Neural cell (in vitro differentiated cells): ENCODE results near the gene LUM. TPM values are rescaled to one million over a fixed set of nuclear protein-coding genes. Genes with fewer than 3 reads are reported as not detected.

Experiments used
- H2AFZ ChIP-seq: fragments of 200-600, 300-800 bp; sonication (generic), shearing (Covaris generic); 2 replicates; pipeline ENCODE4 v1.6.0; 2014; ENCODE audit warnings: low read depth, mild to moderate bottlenecking, antibody characterized with exemption, low read length, moderate library complexity
- H3F3A ChIP-seq: fragments of 200-600 bp; shearing (Covaris generic); 2 replicates; pipeline ENCODE4 v1.6.1; 2016; ENCODE audit warnings: mild to moderate bottlenecking, moderate library complexity, mixed read lengths, antibody characterized with exemption, low read length; ENCODE audit not compliant: insufficient read depth, poor library complexity, severe bottlenecking
- H3K27ac ChIP-seq: fragments of 200-600, 300-800 bp; sonication (generic), shearing (Covaris generic); 2 replicates; pipeline ENCODE4 v1.5.1; 2014; ENCODE audit warnings: mild to moderate bottlenecking, low read length, moderate library complexity
- H3K27me3 ChIP-seq: fragments of 300-800, 200-600 bp; sonication (generic), shearing (Covaris generic); 2 replicates; pipeline ENCODE4 v1.6.0; 2014; ENCODE audit warnings: mild to moderate bottlenecking, low read depth, low read length, moderate library complexity; ENCODE audit not compliant: insufficient read depth
- H3K36me3 ChIP-seq: fragments of 300-800, 200-600 bp; sonication (generic), shearing (Covaris generic); 2 replicates; pipeline ENCODE4 v1.5.1; 2014; ENCODE audit warnings: mild to moderate bottlenecking, antibody characterized with exemption, low read length, moderate library complexity; ENCODE audit not compliant: insufficient read depth
- H3K4me2 ChIP-seq: fragments of 300-800, 200-600 bp; sonication (generic), shearing (Covaris generic); 2 replicates; pipeline ENCODE4 v1.6.0; 2014; ENCODE audit warnings: mild to moderate bottlenecking, low read length
- H3K4me3 ChIP-seq: fragments of 300-800, 200-600 bp; sonication (generic), shearing (Covaris generic); 2 replicates; pipeline ENCODE4 v1.5.1; 2014; ENCODE audit warnings: mild to moderate bottlenecking, low read length, moderate library complexity
- H3K79me2 ChIP-seq: fragments of 200-600 bp; shearing (Covaris generic); replicated peaks from 2 replicates; pipeline ENCODE4 v1.6.0; 2014; ENCODE audit warnings: mild to moderate bottlenecking, low read length, moderate library complexity; ENCODE audit not compliant: insufficient read depth
- H3K9ac ChIP-seq: fragments of 300-800, 200-600 bp; sonication (generic), shearing (Covaris generic); 2 replicates; pipeline ENCODE4 v1.6.1; 2016; ENCODE audit warnings: mild to moderate bottlenecking, low read length, mixed read lengths
- H3K9me2 ChIP-seq: fragments of 200-600 bp; shearing (Covaris generic); 2 replicates; pipeline ENCODE4 v1.6.1; 2016; ENCODE audit warnings: mild to moderate bottlenecking, low read length, mixed read lengths; ENCODE audit not compliant: insufficient read depth
- H3K9me3 ChIP-seq: fragments of 200-600, 300-800 bp; sonication (generic), shearing (Covaris generic); 2 replicates; pipeline ENCODE4 v1.6.1; 2016; ENCODE audit warnings: mild to moderate bottlenecking, mixed run types, low read length, moderate library complexity, mixed read lengths
- H4K20me1 ChIP-seq: fragments of 200-600 bp; shearing (Covaris generic); 2 replicates; pipeline ENCODE4 v1.6.1; 2016; ENCODE audit warnings: mild to moderate bottlenecking, mixed run types; ENCODE audit not compliant: insufficient read depth
- CTCF ChIP-seq: fragments of 450-650 bp; IDR thresholded peaks from 2 replicates; pipeline ENCODE4 v1.5.1; 2014; ENCODE audit warnings: antibody characterized with exemption, mild to moderate bottlenecking, moderate library complexity; ENCODE audit not compliant: poor library complexity, severe bottlenecking
- EP300 ChIP-seq: fragments of 450-650 bp; conservative IDR thresholded peaks from 2 replicates; pipeline ENCODE4 v1.6.1; 2014; ENCODE audit warnings: antibody characterized with exemption, mild to moderate bottlenecking, moderate library complexity; ENCODE audit not compliant: poor library complexity, severe bottlenecking
- EZH2 ChIP-seq: fragments of 200-600, 300-800 bp; shearing (Covaris generic), sonication (generic); IDR thresholded peaks from 2 replicates; pipeline ENCODE4 v1.6.1; 2014; ENCODE audit warnings: antibody characterized with exemption, low read length, borderline replicate concordance, mild to moderate bottlenecking; ENCODE audit not compliant: insufficient read depth, poor library complexity, severe bottlenecking
- MXI1 ChIP-seq: fragments of 450-650 bp; conservative IDR thresholded peaks from 2 replicates; pipeline ENCODE4 v1.6.1; 2014; ENCODE audit warnings: antibody characterized with exemption, mild to moderate bottlenecking; ENCODE audit not compliant: poor library complexity, severe bottlenecking
- POLR2AphosphoS5 ChIP-seq: IDR thresholded peaks from 2 replicates; pipeline ENCODE4 v1.6.1; 2012
- RAD21 ChIP-seq: fragments of 450-650 bp; conservative IDR thresholded peaks from 2 replicates; pipeline ENCODE4 v1.6.1; 2014; ENCODE audit warnings: antibody characterized with exemption, mild to moderate bottlenecking, moderate library complexity
- REST ChIP-seq: IDR thresholded peaks from 2 replicates; pipeline ENCODE4 v1.6.1; 2012; ENCODE audit warnings: borderline replicate concordance
- SMC3 ChIP-seq: fragments of 450-650 bp; conservative IDR thresholded peaks from 2 replicates; pipeline ENCODE4 v1.6.1; 2014; ENCODE audit warnings: antibody characterized with exemption, mild to moderate bottlenecking, moderate library complexity; ENCODE audit not compliant: poor library complexity
- TAF1 ChIP-seq: IDR thresholded peaks from 2 replicates; pipeline ENCODE4 v1.6.1; 2012; ENCODE audit warnings: low read depth
- polyA plus RNA-seq: library from polyadenylated mRNA; depleted of rRNA; stranded (reverse); fragments of >200 nt; gene quantifications from 2 replicates; pipeline ENCODE4 v1.2.3, GENCODE V29; 2014

LUM gene
- polyA plus RNA-seq, 1 donor from 2014 or later = 0.89 TPM

GRCh38 chr12:91139286-91139685 is 28.0 kb upstream of the LUM start:
- no peaks in the 10 kb centered on the region for H3K9me2 ChIP-seq
- no peaks in the 10 kb centered on the region for H3K27me3 ChIP-seq
- H3K27ac ChIP-seq = no peak overlapping the region
- H3K4me3 ChIP-seq = no peak overlapping the region
- no peaks in the 10 kb centered on the region for H3K79me2 ChIP-seq
- H3K9ac ChIP-seq = no peak overlapping the region
- TF ChIP-seq POLR2AphosphoS5 (no peak), REST (no peak), EZH2 (no peak), TAF1 (no peak), RAD21 (no peak), EP300 (no peak)
- H3K9me3 ChIP-seq = no peaks in the 10 kb centered on the region
- no peak overlapping the region for H3K4me2 ChIP-seq
- no peaks in the 10 kb centered on the region for H3K36me3 ChIP-seq
- H2AFZ ChIP-seq = no peak overlapping the region
- H4K20me1 ChIP-seq = no peaks in the 10 kb centered on the region
- no peaks in the 10 kb centered on the region for H3F3A ChIP-seq

- Histone ChIP-seq H4K20me1 (no peaks in the 10 kb centered on the region), H3K79me2 (no peaks in the 10 kb centered on the region), H3K9me3 (no peaks in the 10 kb centered on the region), H2AFZ (no peak overlapping the region), H3K27me3 (no peaks in the 10 kb centered on the region), H3K27ac (no peak overlapping the region), H3K36me3 (no peaks in the 10 kb centered on the region), H3K4me2 (no peak overlapping the region), H3K4me3 (no peak overlapping the region), H3K9me2 (no peaks in the 10 kb centered on the region), H3K9ac (no peak overlapping the region), H3F3A (no peaks in the 10 kb centered on the region)
- TF ChIP-seq CTCF (no peak), SMC3 (no peak), EZH2 (no peak)
Measured at GRCh38 chr12:91138337-91138920, 27.1 kb upstream of the LUM start.

- no peak overlapping the region for H3K4me2 ChIP-seq
- H3K9me2 ChIP-seq = no peaks in the 10 kb centered on the region
- no peaks in the 10 kb centered on the region for H3K27me3 ChIP-seq
- H3K36me3 ChIP-seq = no peaks in the 10 kb centered on the region
- H3K27ac ChIP-seq = no peak overlapping the region
- H3K4me3 ChIP-seq = no peak overlapping the region
- no peaks in the 10 kb centered on the region for H3K9me3 ChIP-seq
- no peaks in the 10 kb centered on the region for H3K79me2 ChIP-seq
- no peak overlapping the region for H3K9ac ChIP-seq
- H4K20me1 ChIP-seq = no peaks in the 10 kb centered on the region
- H2AFZ ChIP-seq = no peak overlapping the region
- TF ChIP-seq MXI1 = no peak
- no peak for TF ChIP-seq POLR2AphosphoS5
- no peak for TF ChIP-seq RAD21
- TF ChIP-seq REST = no peak
- no peak for TF ChIP-seq EP300
- no peak for TF ChIP-seq EZH2
- TF ChIP-seq CTCF = no peak
- TF ChIP-seq SMC3 = no peak
- TF ChIP-seq TAF1 = no peak
- H3F3A ChIP-seq = no peaks in the 10 kb centered on the region
Measured at GRCh38 chr12:91133871-91134270, 22.6 kb upstream of the LUM start.
